Suppressor macrophage (primary cell): ENCODE data around the gene FOLH1.
"Not testable (repeated sequence)": the region's sequence is repeated elsewhere in the genome, so short reads cannot be mapped to it uniquely, and the experiment has no call there.

Experiments used
- DNase-seq, 4 experiments: peaks; one replicate each; pipeline ENCODE4 v3.0.0-alpha.2; 2020 to 2022
- total RNA-seq, 17 experiments: gene quantifications; one replicate each; lab custom pipeline; 2026; ENCODE audit warnings: mixed read lengths in 6 of 17, inconsistent platforms in 3 of 17; lab: John Stamatoyannopoulos, UW

FOLH1 gene
- 0 to 2.3 (median 0.04) reads per million in 17 experiments for total RNA-seq

DNA sequence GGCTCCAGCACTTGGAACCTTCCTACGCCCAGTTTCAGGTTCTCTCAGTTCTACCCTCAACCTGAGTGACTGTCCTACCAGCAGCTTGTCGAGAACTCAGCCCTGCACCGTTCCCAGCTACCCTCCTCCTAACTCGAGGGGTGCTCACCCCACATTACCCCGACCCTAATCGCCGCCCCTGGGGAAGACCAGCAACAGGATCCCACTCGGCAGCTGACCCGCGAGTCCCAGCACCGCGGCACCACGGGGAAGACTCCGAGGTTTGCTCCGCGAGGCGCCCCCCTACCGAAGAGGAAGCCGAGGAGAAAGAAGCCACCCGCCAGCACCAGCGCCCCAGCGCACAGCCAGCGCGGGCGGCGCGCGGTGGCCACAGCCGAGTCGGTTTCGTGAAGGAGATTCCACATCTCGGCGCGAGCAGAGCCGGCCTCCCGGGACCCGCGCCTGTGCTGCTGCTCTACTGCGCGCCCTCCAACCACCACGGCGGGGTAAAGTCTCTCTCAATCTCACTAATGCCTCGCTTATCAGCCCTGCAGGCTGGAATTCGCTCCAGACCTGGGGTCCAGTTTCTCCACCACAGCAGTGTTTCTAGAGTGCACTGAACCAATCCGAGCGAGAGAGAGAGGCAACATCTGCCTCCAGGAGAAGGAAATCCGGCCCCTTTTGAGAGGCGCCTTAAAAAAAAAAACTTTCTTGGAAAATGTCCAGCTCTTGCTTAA lies at the start of gene FOLH1:
FOLH1 (minus strand) TSS at position 597 of the 716 bp plus-strand sequence; CDS start at position 404, 193 bp downstream.
- DNase-seq: peak; percentile 24 to 53 (median 30)

DNA sequence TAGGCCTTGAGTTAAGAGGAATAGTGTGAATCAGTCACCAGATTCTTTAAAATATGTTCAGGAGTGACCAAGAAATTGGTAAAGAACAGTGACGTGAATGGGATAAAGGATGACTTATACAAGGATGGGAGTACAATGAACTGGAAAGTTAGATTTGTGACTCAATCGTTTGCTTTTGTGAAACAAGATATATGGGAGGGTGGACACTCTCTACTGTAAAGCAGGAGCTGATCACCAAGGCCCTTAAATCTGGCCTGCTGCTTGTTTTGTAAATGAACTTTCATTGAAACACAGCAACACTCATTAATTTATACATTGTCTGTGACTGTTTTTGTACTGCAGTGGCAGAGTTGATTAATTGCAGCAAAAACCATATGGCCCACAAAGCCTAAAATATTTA lies 46.7 kb upstream of the FOLH1 start:
- DNase-seq: not testable (repeated sequence)

DNA sequence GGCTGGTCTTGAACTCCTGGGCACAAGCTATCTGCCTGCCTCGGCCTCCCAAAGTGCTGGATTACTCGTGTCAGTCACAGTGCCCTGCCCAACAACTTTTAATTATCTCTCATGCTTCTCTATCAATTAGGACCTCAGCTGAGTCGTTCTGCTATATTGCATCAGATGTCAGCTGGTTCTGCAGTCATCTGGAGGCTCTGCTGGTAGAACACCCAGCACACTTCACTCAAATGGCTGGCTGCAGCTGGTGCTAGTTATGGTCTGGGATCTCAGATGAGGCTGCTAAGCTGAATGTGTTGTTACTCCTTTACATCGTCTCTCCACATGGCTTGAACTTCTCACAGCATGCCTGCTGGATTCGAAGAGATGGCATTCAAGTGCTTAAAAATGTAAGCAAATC lies 42.8 kb upstream of the FOLH1 start:
- not testable (repeated sequence) for DNase-seq

DNA sequence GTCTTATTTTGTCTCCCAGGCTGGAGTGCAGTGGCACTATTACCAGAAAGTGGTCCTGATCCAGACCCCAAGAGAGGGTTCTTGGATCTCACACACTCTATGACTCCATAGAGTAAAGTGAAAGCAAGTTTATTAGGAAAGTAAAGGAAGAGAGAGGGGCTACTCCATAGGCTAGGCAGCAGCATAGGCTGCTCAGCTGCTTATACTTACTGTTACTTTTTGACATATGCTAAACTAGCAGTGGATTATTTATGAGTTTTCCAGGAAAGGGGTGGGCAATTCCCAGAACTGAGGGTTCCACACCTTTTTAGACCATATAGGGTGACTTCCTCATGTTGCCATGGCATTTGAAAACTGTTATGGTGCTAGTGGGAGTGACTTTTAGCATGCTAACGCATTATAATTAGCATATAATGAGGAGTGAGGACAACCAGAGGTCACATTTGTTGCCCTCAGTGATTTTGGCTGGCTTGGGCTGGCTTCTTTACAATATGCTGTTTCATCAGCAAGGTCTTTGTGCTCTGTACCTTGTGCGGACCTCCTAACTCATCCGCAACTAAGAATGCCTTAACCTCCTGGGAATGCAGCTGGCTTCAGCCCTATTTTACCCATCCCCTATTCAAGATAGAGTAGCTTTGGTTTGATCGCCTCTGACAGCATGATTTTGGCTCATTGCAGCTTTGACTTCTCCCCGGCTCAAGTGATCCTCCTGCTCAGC lies 42.2 kb upstream of the FOLH1 start:
- not testable (repeated sequence) for DNase-seq

DNA sequence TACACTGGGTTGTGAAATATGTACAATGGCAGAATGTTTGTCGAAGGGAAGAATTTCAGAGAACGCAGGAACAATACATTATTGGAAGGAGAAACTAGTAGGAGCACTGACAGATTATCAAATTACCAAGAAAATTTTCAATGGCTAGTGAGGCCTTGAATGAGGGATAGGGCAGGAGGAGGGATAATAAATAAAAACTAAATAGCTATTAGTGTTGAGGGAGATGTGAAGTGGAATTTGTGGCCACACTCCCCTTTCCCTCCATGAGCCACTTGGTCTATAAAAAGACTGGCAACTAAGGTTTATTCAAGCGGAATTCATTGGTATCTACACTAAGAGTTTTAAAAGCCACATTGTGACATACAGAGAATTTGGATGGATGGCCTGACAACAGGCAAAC lies 41.0 kb upstream of the FOLH1 start:
- DNase-seq: not testable (repeated sequence)

DNA sequence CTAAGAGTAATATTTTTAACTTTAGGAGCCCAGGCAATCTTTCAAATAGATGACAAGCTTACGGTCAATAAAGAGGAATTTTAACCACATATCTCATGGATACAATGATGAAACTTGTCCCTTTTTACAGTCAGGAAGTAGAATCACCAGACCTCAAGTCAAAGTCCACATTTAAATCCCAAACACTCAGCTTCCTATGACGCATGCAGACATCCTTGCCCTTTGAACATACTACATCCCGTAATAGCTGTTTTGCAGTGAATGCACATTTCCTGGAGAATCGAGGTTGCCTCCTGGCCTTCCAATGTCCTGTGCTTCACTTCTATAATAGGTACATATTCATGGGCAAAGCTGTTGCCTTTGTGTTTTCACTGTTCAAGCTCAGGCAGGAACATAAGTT lies 25.3 kb upstream of the FOLH1 start:
- DNase-seq: not testable (repeated sequence)

DNA sequence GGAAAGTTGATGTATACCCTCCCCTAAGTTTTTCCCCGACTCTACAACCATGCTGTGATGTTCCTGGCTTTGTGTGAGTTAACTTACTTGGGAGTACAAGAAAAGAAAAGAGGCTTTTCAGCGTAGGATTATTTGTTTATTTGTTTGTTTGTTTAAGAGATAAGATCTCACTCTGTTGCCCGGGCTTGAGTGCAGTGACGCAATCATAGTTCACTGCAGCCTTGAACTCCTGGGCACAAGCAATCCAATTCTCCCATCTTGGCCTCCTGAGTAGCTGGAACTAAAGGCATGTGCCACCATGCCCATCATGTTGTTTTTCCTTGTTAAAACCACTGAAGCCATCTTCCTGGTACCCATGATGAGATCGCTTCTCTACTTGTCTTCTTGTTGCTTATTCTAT lies 24.6 kb upstream of the FOLH1 start:
- not testable (repeated sequence) for DNase-seq

DNA sequence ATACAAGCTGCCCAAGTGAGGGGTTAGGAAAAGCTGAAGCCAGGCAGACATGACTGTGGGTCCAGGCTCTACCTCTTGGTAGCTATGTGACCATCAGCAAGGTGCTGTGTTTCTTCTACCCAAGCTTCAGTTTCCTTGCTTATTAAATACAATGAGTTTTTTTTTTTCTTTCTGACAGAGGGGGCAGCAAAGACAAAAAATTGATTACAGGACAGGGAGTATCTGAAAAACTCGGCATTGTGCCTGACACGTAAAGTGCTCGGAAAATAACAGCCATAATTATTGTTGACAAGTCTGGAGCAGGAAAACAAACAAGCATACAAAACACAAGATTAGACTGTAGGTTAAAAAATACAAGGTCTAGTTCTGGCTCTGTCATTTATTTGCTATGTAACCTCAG lies 23.3 kb upstream of the FOLH1 start:
- not testable (repeated sequence) for DNase-seq

DNA sequence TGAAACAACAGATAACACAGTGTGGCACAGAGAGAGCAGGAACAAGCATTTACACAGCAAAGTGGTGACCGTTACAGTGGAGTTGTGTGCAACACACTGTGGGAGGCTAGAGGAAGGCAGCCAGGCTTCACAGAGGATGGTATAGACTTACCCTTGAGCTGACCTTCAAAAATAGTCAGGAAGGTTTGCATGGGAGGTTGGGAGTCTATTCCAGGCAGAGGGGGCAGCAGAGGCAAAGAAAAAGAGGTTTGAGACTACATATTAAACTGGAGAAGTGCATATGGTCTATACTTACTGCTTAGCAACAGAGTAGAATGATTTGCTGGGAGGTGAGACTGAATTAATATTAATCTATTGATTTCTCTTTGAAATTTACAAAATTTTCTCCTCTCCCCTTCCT lies 22.1 kb upstream of the FOLH1 start:
- not testable (repeated sequence) for DNase-seq

DNA sequence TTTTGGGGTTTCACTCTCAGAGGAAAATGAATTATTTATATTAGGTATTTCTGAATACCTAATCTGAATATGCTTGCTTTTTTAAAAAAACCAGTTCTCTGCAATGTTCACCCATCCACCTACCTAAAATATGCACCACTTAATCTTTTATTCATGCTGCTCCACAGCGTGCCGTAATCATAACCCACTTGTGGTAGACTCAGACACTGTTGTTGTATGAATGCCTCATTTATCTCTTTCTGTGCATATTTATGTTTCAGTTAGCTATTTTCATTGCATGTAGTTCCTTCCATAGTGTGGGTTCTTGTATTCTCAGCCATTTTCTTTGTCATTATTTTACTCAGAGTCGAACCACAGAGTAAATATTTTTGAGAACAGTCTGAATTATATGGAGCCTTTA lies 21.6 kb upstream of the FOLH1 start:
- DNase-seq: not testable (repeated sequence)

DNA sequence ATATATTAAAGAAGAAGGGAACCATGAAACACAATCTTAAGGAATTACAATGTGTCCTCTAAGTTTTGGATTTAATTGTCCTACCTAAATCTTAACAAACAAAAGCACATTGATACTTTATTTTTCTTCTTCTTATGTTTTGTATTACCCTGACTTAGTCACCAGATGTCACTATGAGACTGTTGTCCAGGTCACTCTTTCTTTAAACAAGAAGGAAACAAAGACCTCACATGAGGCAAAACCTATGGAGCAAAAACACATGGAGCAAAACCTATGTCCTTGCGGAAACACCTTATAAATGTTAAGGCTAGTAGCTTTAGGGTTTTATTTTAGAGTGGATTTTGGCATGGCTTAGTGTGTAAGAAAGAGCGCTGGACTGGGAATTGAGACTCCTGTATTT lies 20.7 kb upstream of the FOLH1 start:
- DNase-seq: not testable (repeated sequence)

DNA sequence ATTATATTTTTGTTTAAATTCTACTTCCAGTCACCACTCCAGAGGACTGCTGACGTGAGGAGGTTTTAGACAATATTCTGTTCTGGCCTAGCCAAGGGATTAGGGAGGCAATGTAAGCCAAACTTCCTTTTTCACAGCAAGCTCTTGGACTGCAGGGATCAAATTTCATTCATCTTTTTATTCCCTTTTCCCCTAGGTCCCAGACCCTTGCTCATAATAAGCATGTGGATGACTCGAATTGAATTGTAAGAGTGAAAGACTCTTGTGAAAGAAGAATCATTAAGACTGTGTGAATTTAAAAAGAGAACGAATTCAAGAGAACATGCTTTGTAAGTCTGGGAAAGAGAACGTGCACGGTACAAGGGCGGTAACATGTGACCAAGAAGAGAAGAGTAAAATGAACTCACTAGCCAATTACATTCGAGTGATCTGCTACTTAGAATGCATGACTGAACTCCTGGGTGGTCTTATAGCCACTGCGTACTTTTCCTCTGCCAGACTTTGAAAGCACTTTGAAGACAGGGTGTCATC lies 16.9 kb upstream of the FOLH1 start:
- DNase-seq: not testable (repeated sequence)

DNA sequence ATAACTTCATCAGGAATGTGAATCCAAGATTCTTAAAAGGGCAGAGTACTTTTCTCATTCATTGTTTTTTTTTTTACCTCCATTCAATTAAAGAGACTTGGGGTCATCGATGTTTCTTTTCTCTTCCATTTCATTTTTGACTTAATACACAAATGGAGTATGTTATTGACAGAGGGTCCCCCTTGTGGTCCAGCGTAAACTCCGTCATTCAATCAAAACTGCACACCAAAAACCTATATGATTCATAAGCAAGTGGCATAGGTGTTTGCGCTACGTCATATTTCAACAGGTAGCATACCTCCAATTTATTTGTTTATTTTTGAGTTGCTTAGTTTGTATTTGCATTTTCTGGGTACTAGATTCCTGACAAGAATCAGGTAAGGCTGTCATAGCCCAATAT lies 12.7 kb upstream of the FOLH1 start:
- DNase-seq: no peak

DNA sequence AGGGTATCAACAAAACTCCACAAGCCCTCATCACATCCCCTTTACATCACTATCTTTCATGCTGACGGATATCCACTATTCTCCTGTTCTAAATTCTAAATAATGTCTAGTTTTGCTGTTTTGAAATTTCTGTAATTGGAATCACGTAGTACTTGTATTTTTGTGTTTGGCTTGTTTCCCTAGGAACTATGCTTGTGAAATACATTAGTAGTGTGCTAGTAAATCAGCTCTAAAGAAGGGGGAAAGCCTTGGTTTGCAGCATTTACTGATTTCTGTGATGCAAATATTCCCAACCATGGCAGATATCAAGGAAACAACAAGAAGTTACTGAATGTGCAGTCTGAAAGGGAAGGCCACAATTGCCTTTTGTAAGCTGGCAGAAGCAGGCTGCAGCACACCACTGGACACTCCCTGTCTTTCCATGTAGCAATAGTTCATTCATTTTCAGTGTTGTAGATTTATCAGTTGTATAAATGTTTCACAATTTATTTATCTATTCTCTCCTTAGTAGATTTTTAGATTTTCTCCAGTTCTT lies 4.7 kb upstream of the FOLH1 start:
- no peak for DNase-seq

DNA sequence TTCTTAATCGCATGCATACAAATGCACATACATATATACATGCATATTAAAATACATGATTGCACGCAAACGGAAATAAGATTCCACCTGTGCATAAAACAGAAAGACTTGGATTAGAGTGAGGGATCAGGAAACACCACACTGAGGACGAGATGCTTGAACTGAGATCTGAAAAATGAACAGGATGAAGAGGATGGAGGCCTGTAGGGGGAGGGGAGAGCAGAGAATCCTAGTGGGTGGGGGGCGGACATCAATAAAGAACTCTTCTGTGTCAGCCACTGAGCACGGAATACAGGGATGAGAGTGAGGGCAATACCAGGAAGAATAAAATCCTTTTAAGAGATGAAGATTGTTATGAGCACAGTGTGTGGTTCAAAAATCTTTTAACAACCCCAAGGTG lies 1.4 kb downstream of the FOLH1 start:
- not testable (repeated sequence) for DNase-seq

DNA sequence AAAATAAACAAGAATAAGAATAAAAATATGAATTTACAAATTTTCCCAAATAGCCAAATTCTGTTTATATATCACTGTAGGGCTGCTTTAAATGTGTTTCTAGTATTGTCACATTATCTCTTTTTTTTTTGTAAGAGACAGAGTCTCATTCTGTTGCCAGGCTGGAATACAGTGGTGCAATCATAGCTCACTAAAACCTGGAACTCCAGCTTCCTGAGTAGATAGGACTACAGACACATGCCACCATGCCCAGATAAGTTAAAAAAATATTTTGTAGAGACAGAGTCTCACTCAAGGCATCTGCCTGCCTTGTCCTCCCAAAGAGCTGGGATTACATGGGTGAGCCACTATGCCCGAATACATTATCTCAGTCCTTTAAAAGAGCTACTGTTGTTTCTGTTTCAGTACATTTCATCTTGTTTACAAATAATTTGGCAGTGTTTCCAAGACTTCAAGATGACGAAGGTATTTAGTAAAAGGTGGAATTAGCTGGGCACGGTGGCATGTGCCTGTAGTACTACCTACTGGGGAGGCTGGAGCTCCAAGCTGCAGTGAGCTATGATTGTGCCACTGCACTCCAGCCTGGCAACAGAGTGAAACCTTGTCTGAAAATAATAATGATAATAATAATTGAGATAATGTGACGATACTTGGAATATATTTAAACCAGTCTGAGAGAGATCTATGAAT lies 6.0 kb downstream of the FOLH1 start:
- no peak for DNase-seq

DNA sequence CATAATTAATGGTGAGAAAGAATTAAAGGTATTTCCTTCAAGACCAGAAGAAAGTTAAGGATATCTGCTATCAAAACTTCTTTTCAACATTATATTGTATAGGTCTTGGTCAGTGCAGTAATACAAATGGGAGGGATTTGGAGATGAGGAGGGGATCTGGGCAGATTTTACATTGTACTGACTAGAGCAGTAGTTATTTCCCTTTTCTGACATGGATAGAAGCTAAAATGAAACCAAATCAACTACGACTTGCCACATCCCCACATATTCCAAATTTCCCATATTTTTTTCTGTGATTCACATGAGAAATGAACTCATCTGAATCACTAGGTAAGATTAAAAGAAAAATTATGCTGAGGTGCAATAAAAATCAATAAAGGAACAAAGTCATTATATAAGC lies 11.6 kb downstream of the FOLH1 start:
- not testable (repeated sequence) for DNase-seq

DNA sequence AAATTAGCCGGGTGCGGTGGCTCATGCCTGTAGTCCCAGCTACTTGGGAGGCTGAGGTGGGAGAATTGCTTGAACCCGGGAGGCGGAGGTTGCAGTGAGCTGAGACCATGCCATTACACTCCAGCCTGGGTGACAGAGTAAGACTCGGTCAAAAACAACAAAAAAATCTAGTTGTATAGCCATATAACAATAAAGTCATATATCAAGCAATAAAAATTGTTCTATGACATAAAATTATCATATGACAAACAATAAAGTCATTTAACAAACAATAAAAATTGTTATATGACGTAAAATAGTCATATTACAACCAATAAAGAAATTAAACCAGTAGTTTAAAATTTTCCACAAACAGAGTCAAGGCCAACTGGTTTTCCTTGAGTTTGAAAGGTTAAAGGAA lies 12.4 kb downstream of the FOLH1 start:
- not testable (repeated sequence) for DNase-seq

DNA sequence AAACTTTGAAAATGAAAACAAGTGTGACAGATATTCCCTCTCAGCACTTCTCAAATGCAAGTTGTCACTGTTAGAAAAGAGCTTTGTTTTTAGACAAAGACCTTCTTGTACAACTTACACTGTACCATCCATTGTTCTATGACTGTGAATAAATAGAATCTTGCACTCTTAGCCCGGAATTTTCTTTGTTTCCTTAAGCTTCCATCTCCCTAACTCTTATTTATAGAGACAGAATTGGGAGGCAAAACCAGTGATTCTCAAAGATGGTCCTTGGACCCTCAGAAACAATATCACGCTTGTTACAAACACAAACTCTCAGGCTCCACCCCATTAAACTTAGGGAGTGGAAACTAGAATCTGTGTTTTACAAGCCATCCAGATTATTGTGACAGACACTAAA lies 18.1 kb downstream of the FOLH1 start:
- DNase-seq: not testable (repeated sequence)

DNA sequence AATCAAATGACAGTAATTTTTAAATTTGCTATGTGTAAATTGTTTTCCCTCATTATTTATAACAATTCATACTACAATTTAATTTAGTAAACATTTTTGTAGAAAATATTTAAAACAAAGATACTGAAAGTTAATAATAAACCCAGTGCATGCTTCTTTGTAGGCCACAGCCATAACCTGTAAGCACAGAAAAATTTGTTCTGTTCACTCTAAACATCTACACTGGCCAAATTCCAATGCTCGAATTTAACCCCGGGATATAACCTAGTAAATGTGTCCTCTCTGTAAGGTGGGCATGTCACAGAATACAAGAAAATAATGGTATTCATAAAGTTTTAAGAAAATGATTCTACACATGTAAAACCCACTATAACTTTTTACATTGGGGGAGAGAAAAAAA lies 22.2 kb downstream of the FOLH1 start:
- not testable (repeated sequence) for DNase-seq

DNA sequence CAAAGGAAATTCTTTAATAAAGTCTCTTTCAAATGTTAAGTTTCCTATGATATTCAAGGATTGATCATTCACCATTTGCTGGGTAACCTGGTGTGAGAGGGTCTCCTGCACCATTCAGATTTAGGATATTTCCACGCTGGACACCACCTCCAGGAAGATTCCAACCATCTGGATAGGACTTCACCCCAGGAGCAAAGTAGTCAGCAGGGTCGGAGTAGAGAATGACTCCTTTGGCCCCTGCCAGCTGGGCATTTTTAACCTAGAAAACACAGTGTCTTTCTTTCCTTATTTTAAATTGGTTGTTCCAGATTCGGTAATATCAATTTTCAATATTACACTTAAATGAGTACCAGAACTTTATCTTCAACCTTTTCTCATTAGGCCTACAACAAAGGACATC lies 22.8 kb downstream of the FOLH1 start:
- DNase-seq: not testable (repeated sequence)

DNA sequence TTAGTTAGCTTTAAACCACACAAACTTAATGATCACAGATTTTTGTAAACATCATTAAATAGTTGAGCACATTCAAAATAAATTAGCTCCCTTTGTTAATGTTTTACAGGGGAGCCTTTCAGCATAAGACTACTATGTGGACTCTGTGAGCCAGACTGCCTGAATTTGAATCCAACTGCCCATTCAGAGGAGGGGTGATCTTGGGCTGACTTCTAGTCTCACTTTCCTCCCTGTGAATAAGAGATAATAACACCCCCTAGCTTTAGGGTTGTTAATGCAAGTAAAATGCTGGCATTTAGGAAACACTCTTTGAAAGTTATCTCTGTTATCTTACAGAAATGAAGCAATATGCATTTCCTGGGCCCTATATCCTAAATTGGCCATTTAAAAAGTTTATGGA lies 23.6 kb downstream of the FOLH1 start:
- not testable (repeated sequence) for DNase-seq

DNA sequence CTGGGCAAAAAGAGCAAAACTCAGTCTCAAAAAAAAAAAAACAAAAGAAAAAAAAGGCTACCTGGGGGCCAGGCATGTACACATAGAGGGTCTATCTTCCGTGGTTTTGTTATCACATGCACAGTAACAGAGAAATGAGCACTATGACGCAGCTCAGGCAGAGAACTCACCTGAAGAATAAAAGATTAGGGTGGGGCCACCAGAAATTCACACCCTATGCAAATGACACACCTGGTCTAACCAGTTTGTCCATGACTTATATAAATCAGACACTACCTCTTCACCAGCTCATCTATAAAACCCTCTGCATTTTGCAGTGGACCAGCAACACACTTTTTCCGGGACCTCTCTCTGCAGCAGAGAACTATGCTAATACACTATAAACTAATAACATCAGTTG lies 30.5 kb downstream of the FOLH1 start:
- not testable (repeated sequence) for DNase-seq
